ENCODE data around the gene MAPKAPK2. TPM values are rescaled to one million over a fixed set of nuclear protein-coding genes. Genes with fewer than 3 reads are reported as not detected.
A peak's percentile ranks its signal among the peaks of the same experiment; 100 is the strongest.

Gene MAPKAPK2
- total RNA-seq, 6 experiments from 2014 or later = 80.0 to 89.1 (median 86.0) TPM

GRCh38 chr1:206702260-206702659 lies 17.6 kb downstream of the MAPKAPK2 start:
- no peak for TF ChIP-seq CTCF (IDR thresholded peaks at IDR 0.05)
- H3K4me1 Mint-ChIP-seq (ENCODE audit: low read depth) = peaks cover 84% of the 10 kb centered on the region
- H3K27me3 Mint-ChIP-seq (ENCODE audit: insufficient read depth) = no peaks in the 10 kb centered on the region
- H3K4me3 Mint-ChIP-seq = no peak overlapping the region
- no peak overlapping the region for H3K27ac Mint-ChIP-seq
- no peaks in the 10 kb centered on the region for H3K9me3 Mint-ChIP-seq
- peaks cover 4% of the 10 kb centered on the region; the same call in 1 of the 2 replicates for H3K36me3 Mint-ChIP-seq (ENCODE audit: low read depth)
- no peak for DNase-seq

- Mint-ChIP-seq H3K27me3 (ENCODE audit: insufficient read depth) (no peaks in the 10 kb centered on the region), H3K36me3 (ENCODE audit: low read depth) (no peaks in the 10 kb centered on the region; the same call in 1 of the 2 replicates), H3K27ac (no peak overlapping the region; the same call in 1 of the 2 replicates), H3K4me3 (no peak overlapping the region), H3K4me1 (ENCODE audit: low read depth) (peaks cover 87% of the 10 kb centered on the region), H3K9me3 (no peaks in the 10 kb centered on the region)
- DNase-seq = no peak
- no peak for TF ChIP-seq CTCF (IDR thresholded peaks at IDR 0.05)
These were observed 18.1 kb downstream of the MAPKAPK2 start for GRCh38 chr1:206702803-206703202.

- H3K36me3 Mint-ChIP-seq (ENCODE audit: low read depth) = no peaks in the 10 kb centered on the region
- H3K4me3 Mint-ChIP-seq = no peak overlapping the region
- no peak for DNase-seq
- no peak for TF ChIP-seq CTCF (IDR thresholded peaks at IDR 0.05)
- H3K27me3 Mint-ChIP-seq (ENCODE audit: insufficient read depth) = no peaks in the 10 kb centered on the region
- H3K9me3 Mint-ChIP-seq = no peaks in the 10 kb centered on the region
- H3K4me1 Mint-ChIP-seq (ENCODE audit: low read depth) = peaks cover 94% of the 10 kb centered on the region
- H3K27ac Mint-ChIP-seq = peak overlapping the region; percentile 26
These were observed 19.0 kb downstream of the MAPKAPK2 start for GRCh38 chr1:206703661-206704060.

GRCh38 chr1:206704226-206704625 lies 19.5 kb downstream of the MAPKAPK2 start:
- no peak overlapping the region for H3K4me3 Mint-ChIP-seq
- DNase-seq = no peak
- no peak for TF ChIP-seq CTCF (IDR thresholded peaks at IDR 0.05)
- no peak overlapping the region for H3K27ac Mint-ChIP-seq
- H3K27me3 Mint-ChIP-seq (ENCODE audit: insufficient read depth) = no peaks in the 10 kb centered on the region
- peaks cover 94% of the 10 kb centered on the region for H3K4me1 Mint-ChIP-seq (ENCODE audit: low read depth)
- H3K9me3 Mint-ChIP-seq = no peaks in the 10 kb centered on the region
- H3K36me3 Mint-ChIP-seq (ENCODE audit: low read depth) = no peaks in the 10 kb centered on the region

GRCh38 chr1:206705191-206705590 lies 20.5 kb downstream of the MAPKAPK2 start:
- peak; percentile 73 for DNase-seq
- Mint-ChIP-seq H3K4me3 (peak overlapping the region; percentile 31; the same call in 1 of the 2 replicates), H3K27me3 (ENCODE audit: insufficient read depth) (no peaks in the 10 kb centered on the region), H3K27ac (peak overlapping the region; percentile 72), H3K36me3 (ENCODE audit: low read depth) (0 out of 2 replicates have a peak, but pooled peaks cover under 1% of the 10 kb centered on the region), H3K9me3 (no peaks in the 10 kb centered on the region), H3K4me1 (ENCODE audit: low read depth) (peaks cover 94% of the 10 kb centered on the region)
- TF ChIP-seq CTCF (IDR thresholded peaks at IDR 0.05) = no peak

All from HFFc6 (cell line).